GM18505 (cell line): Measurements from ENCODE around the gene ARIH2.

Source experiments
- ATAC-seq: cut with Tn5 transposase; IDR thresholded peaks from one replicate; pipeline ENCODE4 v1.9.1; 2021; ENCODE audit not compliant: unreplicated experiment
- POLR2A ChIP-seq: IDR thresholded peaks from 4 replicates; pipeline ENCODE4 v1.6.1; 2011; ENCODE audit warnings: borderline replicate concordance; ENCODE audit not compliant: insufficient read depth, insufficient read length; ENCODE audit errors: extremely low read depth

The ARIH2 gene

GRCh38 chr3:48945891-48946549 is 27.4 kb downstream of the ARIH2 start:
- no peak for ATAC-seq
- no peak for TF ChIP-seq POLR2A

GRCh38 chr3:48949376-48949717 is 30.7 kb downstream of the ARIH2 start:
- no peak for ATAC-seq
- TF ChIP-seq POLR2A: no peak

GRCh38 chr3:48950051-48950450 is 31.4 kb downstream of the ARIH2 start:
- ATAC-seq: no peak
- no peak for TF ChIP-seq POLR2A

DNA sequence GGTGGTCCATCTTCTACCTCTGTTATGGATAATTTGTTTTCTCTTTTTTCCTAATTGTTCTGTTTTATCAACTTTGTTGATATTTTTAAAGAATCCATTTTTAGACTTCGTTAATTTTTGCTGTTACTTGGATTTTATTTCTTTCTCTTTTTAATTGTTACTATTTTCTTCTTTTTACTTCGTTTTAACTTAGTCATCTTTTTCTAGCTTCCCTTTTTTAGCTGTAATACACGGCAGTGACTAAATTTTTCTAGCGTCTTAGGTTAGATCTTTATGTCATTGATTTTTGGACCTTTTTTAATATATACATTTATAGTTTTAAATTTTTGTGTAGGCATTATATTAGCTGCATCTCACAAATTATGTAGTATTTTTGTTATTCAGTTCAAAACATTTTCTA is 33.1 kb downstream of the ARIH2 start:
- no peak for TF ChIP-seq POLR2A
- ATAC-seq: no peak

- no peak for TF ChIP-seq POLR2A
- ATAC-seq: no peak
Observed at GRCh38 chr3:48952510-48953118, 34.0 kb downstream of the ARIH2 start.

DNA sequence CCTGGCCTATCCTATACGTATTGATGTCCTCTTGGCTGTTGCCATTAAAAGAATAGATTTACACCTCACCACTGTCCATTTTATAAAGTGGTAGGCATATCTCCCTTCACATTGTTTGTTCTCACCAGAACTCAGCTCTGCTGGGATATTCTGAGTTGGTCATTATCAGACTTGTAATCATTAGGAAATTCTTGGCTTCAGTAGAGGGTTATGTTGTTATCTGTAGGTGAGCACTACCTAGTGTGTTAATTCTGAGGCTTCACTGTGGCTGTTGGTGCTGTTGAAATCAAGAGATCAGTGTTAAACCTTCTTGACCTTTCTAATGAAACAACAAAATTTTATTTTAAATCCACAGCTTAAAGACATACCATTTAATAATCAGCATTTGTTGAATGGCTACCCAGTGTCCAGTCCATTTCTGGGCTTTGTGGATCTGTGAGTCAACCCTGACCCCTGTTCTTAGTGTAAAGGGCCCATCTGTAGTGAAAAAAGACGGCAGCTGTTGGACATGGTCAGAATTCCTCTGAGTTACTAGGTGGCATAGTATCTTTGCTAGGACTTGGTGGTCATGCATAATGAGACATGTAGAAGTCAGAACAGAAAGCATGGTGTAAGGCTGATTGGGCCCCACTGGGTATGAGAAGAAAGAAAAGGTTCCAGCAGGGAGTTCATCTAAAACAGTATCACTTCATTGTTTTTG is 38.5 kb downstream of the ARIH2 start:
- ATAC-seq: no peak
- TF ChIP-seq POLR2A: no peak

GRCh38 chr3:48960841-48961413 is 42.3 kb downstream of the ARIH2 start:
- ATAC-seq: no peak
- TF ChIP-seq POLR2A: no peak

DNA sequence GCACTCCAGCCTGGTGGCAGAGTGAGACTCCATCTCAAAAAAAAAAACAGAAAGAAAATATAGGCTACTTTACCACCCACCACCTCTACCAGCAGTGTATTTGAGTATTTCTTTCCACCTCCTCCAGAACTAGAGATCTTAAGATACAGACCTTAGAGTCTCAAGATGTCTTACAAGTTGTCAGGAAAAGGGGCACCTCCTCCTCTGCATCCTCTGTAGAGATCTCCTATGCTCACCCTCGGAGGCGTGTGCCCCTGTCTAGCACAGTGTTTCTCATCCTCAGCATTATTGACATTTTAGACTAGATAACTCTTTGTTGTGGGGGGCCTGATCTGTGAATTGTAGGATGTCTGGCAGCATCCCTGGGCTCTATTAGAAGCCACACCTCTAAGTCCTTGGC is 43.7 kb downstream of the ARIH2 start:
- ATAC-seq: no peak
- no peak for TF ChIP-seq POLR2A

- ATAC-seq: no peak
- no peak for TF ChIP-seq POLR2A
Observed at GRCh38 chr3:48962939-48963338, 44.3 kb downstream of the ARIH2 start.

DNA sequence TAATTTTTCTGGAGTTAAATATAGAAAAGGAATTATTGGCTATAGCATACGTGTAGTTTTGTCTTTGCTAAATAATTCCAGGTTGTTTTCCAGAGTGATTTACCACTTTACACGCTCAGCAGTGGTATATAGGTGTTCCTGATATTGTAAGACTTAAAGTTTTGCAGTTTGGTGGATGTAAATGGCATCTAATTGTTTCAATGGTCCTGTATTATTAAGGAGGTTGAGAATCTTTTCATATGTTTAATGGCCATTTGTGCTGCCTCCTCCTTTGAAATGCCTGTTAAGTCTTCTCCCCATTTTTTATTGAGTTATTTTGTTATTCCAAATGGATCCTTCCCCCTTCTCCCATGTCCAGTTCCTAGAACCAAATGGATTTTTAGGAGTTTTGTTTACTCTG is 44.9 kb downstream of the ARIH2 start:
- no peak for TF ChIP-seq POLR2A
- no peak for ATAC-seq

DNA sequence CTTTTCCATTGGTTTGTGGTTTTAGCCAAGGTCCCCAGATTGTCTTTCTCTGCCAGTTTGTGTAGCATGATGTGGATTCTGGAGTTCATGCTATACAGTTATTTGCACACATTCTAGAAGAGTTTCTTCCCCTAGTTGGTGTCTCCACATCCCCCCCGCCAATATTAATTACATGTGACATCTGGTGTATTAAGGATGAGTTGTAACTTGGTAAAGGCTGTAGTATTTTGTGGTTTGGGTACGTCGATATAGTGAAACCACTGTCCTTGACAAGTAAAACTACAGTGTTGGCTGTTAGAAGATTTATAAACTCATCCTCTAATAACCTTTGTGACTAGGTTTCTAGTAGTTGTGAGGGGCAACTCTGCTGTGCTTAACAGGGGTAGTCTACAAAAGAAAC is 47.7 kb downstream of the ARIH2 start:
- TF ChIP-seq POLR2A: no peak
- no peak for ATAC-seq

GRCh38 chr3:48966876-48967361 is 48.3 kb downstream of the ARIH2 start:
- TF ChIP-seq POLR2A: no peak
- no peak for ATAC-seq

- no peak for TF ChIP-seq POLR2A
- ATAC-seq: no peak
Observed at GRCh38 chr3:48970586-48970985, 51.9 kb downstream of the ARIH2 start.
